IPS-18c (cell line): ENCODE results near the gene PRH2.

Source experiments
- H3K4me3 ChIP-seq: 2 replicates; pipeline ENCODE4 v1.7.0; 2013; ENCODE audit warnings: low read depth, mild to moderate bottlenecking, low read length, moderate library complexity; ENCODE audit not compliant: insufficient read depth
- H3K9me3 ChIP-seq: one replicate; pipeline ENCODE4 v1.6.1; 2013; ENCODE audit warnings: mild to moderate bottlenecking, low read length, moderate library complexity; ENCODE audit not compliant: control insufficient read depth, insufficient read depth

The PRH2 gene

DNA sequence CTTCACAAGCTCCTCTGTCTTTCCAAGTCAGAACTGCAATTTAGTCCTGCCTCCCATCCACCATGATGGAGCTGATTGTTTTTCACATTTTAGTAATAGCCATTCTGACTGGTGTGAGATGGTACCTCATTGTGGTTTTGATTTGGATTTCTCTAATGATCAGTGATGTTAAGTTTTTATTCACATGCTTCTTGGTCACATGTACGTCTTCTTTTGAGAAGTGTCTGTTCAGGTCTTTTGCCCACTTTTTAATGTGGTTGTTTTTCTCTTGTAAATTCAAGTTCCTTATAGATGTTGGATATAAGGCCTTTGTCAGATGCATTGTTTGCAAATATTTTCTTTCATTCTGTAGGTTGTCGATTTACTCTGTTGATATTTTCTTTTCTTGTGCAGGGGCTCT lies 14.1 kb downstream of the PRH2 start:
- peaks cover 9% of the 10 kb centered on the region for H3K9me3 ChIP-seq
- H3K4me3 ChIP-seq = no peak overlapping the region

DNA sequence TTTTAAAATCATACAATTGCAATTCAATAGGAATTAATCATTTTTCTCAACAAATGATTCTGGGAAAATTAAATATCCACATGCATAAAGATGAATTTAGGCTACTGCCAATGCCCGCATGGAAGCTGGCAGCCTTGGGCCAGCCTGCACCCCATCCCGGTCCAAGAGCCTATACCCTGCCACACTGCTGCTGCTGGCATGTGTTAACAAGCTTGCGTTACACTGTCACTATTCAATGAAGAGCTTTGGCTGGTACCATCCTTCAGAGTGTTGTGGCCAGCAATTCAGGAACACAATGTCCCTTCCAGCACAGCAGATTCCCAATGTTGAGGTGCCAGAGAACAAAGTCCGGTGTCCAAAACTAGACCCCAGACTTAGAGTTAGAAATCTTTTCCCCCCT lies 23.6 kb downstream of the PRH2 start:
- Histone ChIP-seq H3K9me3 (no peaks in the 10 kb centered on the region), H3K4me3 (no peak overlapping the region)

DNA sequence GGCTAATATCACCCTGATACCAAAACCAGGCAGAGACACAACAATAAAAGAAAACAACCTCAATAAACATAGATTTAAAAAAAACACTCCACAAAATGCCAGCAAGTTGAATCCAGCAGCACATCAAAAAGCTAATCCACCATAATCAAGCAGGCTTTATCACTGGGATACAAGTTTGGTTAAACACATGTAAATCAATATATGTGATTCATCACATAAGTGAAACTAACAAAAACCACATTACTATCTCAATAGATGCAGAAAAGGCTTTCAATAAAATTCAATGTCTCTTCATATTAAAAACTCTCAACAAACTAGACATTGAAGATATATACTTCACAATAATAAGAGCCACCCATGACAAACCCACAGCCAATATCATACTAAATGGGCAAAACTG lies 27.0 kb downstream of the PRH2 start:
- Histone ChIP-seq H3K9me3 (no peaks in the 10 kb centered on the region), H3K4me3 (no peak overlapping the region)

DNA sequence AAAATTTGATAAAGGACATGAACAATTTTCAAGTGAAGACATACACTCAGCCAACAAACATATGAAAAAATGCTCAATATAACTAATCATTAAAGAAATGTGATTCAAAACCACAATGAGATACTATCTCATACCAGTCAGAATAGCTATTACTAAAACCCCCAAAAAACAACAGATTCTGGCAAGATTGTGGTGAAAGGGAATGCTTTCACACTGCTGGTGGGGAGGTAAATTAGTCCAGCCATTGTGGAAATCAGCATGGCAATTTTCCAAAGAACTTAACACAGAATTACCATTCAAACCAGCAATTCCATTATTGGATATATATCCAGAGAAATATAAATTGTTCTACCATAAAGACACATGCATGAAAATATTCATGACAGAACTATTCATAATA lies 28.7 kb downstream of the PRH2 start:
- Histone ChIP-seq H3K9me3 (no peaks in the 10 kb centered on the region), H3K4me3 (no peak overlapping the region)

DNA sequence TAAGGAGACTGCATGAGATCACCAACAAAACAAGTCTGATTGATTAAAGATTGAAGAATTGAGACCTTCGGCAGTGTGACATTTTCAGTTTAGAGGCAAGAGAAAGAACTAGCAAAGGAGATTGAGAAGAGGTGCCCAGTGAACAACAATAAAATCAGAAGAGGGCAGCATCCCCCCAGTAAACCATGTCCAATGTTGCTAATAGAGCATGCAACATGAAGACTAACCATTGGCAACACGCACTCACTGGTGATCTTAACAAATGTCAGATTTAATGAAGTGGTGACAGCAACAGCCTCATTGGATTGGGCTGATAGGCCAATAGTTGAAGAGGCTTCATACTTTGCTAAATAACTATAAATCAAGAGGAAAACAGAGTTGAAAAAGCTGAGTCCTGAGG lies 30.8 kb downstream of the PRH2 start:
- no peak overlapping the region for H3K4me3 ChIP-seq
- no peaks in the 10 kb centered on the region for H3K9me3 ChIP-seq

DNA sequence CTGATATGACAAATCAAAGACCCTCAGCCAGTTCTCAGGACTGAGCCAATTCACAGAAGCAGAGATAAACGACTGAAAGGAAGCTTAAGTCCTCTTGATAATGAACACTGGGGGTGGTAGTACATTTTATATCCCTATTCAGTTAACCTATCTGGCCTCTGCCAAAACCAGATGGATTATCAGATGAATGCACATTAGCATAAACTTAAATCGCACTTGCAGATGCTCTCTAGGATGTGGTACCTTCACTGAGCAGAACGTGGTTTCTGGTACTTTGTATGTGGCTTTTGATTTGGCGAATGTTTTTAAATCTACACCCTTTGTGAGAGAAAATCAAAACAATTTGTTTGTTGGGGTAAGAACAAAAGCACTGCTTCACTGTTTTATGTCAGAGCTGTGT lies 31.2 kb downstream of the PRH2 start:
- no peak overlapping the region for H3K4me3 ChIP-seq
- H3K9me3 ChIP-seq = no peaks in the 10 kb centered on the region

DNA sequence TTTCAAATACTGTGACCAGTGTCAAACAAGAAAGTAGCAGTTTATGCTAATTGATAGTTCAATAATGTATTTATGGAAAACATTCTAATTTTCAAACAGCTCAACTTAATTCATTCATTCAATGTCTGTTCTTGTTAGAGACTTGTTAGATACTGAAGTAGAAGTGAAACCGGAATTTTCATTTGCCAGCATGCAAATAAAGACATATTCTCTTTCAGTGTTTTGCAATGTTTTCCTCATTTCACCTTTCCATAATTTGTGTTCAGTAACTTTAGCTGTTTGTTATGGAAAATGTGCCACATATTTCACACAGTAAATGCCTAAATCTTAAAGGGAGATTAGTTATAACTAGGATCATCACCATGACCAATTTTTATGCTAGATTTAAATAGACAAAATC lies 36.4 kb downstream of the PRH2 start:
- no peaks in the 10 kb centered on the region for H3K9me3 ChIP-seq
- no peak overlapping the region for H3K4me3 ChIP-seq

DNA sequence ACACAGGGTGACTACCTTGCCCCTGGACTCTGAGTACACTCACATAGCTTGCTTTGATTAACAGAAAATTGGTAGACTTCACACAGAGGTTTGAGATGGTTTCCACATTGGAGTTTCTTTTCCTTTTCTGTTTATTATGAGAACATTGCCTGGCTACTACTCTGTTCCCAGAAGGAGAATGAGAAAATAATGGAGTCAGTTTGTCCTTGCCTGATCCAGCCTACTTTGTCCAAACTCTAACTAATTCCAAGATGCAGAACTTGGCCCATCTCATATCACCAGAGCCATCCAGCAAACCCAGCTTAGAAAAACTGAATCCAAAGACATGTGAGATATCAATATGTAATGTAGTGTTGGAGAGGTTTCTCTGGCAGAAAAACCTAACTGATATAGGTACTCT lies 37.3 kb downstream of the PRH2 start:
- H3K4me3 ChIP-seq = no peak overlapping the region

DNA sequence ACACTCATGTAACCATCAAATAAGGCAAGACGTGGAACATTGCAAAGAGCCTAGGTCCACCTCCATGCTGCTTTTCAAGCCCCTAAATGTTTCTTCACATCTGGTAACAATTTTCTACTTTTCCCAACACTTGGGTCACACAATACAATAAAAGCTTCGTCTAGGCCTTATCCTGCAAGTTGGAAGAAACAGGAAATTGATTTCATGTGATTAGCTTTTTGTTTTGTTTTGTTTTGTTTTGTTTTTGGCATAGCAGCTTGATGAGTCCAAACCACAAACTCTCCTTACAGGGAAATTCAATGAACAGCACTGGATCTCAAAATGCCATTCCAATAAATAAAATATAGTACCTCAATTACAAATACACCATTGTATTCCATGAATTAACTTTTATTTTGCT lies 38.4 kb downstream of the PRH2 start:
- H3K4me3 ChIP-seq = no peak overlapping the region

More for the DNA sequence above, 37.3 kb downstream of the PRH2 start:
- no peaks in the 10 kb centered on the region for H3K9me3 ChIP-seq

DNA sequence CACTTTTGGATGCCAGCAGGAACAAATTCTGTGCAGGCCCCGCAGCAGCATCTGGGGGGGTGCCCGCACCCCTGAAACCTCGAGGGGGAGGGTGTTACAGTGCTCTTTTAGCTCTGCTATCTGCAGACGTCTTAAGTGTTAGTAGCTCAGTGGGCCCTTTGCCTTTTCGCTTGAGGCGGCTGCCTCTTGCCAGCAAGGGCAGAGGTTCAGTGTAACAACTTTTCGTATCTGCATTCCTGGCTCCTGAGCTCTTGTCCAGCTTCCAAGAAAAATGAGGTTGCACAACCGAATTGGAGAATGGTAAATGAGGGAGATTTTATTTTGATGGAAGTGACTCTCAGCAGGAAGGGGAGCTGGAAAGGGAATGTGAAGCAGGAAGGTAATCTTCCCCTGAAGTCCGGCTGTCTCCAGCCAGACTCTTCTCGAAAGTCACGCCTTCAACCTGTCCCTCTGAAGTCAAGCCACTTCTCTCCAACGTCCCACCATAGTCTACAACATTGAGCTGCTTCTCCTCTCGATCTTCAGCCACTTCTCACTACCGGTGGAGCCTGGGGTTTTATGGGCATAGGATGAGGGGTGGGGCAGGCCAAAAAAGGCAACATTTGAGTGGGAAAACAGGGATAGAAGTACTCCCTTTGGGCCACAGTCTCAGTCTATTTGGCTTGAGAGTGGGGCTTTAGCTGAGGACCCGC lies 39.9 kb downstream of the PRH2 start:
- Histone ChIP-seq H3K4me3 (no peak overlapping the region), H3K9me3 (no peaks in the 10 kb centered on the region)

More for the DNA sequence above, 38.4 kb downstream of the PRH2 start:
- no peaks in the 10 kb centered on the region for H3K9me3 ChIP-seq

DNA sequence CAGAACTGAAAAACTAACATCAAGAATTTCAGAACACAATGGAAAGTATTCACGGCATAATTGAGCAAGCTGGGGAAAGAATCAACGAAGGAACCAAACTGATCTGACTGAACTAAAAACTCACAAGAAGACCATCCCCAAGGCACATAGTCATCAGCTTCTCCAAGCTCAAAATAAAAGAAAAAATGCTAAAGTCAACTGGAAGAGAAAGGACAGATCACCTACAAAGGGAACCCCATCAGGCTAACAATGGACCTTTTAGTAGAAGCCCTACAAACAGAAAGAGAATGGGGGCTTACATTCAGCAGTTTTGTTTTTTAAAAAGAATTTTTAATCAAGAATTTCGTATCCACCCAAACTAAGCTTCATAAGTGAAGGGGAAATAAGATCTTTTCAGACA lies 45.9 kb downstream of the PRH2 start:
- H3K4me3 ChIP-seq = no peak overlapping the region
- no peaks in the 10 kb centered on the region for H3K9me3 ChIP-seq

DNA sequence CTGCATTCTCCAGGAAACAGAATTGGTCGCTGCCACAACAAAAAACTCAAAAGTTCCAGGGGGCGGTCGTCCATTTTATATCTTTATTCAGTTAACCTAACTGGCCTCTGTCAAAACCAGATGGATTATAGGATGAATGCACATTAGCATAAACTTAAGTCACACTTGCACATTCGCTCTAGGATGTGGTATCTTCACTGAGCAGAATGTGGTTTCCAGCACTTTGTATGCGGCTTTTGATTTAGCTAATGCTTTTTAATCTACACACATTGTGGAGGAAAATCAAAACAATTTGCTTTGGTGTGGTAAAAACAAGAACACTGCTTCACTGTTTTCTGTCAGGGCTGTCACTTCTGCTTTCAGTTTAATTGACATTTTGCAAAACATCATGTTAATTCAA lies 53.2 kb downstream of the PRH2 start:
- Histone ChIP-seq H3K9me3 (no peaks in the 10 kb centered on the region), H3K4me3 (no peak overlapping the region)
